K562 (cell line): ENCODE measurements around the gene DNAH1. TPM values are rescaled to one million over a fixed set of nuclear protein-coding genes. Genes with fewer than 3 reads are reported as not detected.

Experiments used
- ATAC-seq: fragments of 200-7000 bp; cut with Tn5 transposase; 3 replicates; pipeline ENCODE4 v1.9.1; 2020; ENCODE audit warnings: moderate library complexity
- BruUV-seq: library from RNA; stranded (reverse); fragments of 400-500 nt; replicated peaks from 2 replicates; lab custom pipeline; 2021; lab: Mats Ljungman, UMichigan
- CTCF ChIA-PET: fragments of 300-600 bp; formaldehyde crosslinking; extraction: SDS; loops from one replicate; lab custom pipeline; 2021; ENCODE audit warnings: low intra/inter-chr PET ratio; lab: Yijun Ruan, JAX
- POLR2A ChIA-PET: fragments of 300-600, 350-650 bp; sonication (Branson Sonifier 250); formaldehyde crosslinking; extraction: SDS; loops from one replicate; lab custom pipeline; 2021; ENCODE audit warnings: antibody characterized with exemption, inconsistent platforms; lab: Yijun Ruan, JAX
- DNase-seq, 4 experiments: peaks; one replicate each; pipeline versions ENCODE4 v3.0.0 to v3.0.0-alpha.2; 2011 to 2018; ENCODE audit warnings: low spot score in 3 of 4, mixed read lengths in 3 of 4; ENCODE audit errors: extremely low read depth in 1 of 4
- FAIRE-seq: peaks from 2 replicates; lab custom pipeline; 2011; peaks lifted over from hg19 to GRCh38; lab: Jason Lieb, UNC
- H2AFZ ChIP-seq: 2 replicates; pipeline ENCODE4 v1.6.0; 2011; ENCODE audit warnings: low read depth, low read length, control low read depth, inconsistent platforms
- H3K27ac ChIP-seq: fragments of 200-600 bp; 3 replicates; pipeline ENCODE4 v1.8.0; 2011; ENCODE audit warnings: low read depth, mild to moderate bottlenecking, control low read depth, inconsistent platforms, low read length, moderate library complexity, mixed read lengths; ENCODE audit errors: extremely low read depth
- H3K27me3 ChIP-seq, 2 experiments: fragments of 300-600 bp in 1 of 2; 2 replicates in 1 of 2; 3 replicates in 1 of 2; pipeline versions ENCODE4 v1.6.0 to v1.8.0; 2011; ENCODE audit warnings: inconsistent platforms in 2 of 2, low read length in 2 of 2, mild to moderate bottlenecking in 1 of 2, mixed read lengths in 1 of 2, moderate library complexity in 1 of 2; ENCODE audit not compliant: control insufficient read depth in 2 of 2, insufficient read depth in 2 of 2
- H3K36me3 ChIP-seq: fragments of 300-600 bp; 3 replicates; pipeline ENCODE4 v1.8.0; 2011; ENCODE audit warnings: mild to moderate bottlenecking, low read length, inconsistent platforms; ENCODE audit not compliant: control insufficient read depth, insufficient read depth
- H3K4me1 ChIP-seq, 2 experiments: fragments of 200-600 bp in 1 of 2; replicated peaks in 1 of 2; 2 replicates in 1 of 2; 3 replicates in 1 of 2; pipeline versions ENCODE4 v1.5.1 to v1.8.0; 2011; ENCODE audit warnings: inconsistent platforms in 2 of 2, low read length in 2 of 2, mild to moderate bottlenecking in 1 of 2, mixed read lengths in 1 of 2, moderate library complexity in 1 of 2; ENCODE audit not compliant: control insufficient read depth in 2 of 2, insufficient read depth in 2 of 2
- H3K4me2 ChIP-seq: 2 replicates; pipeline ENCODE4 v1.6.1; 2011; ENCODE audit warnings: low read length, control low read depth, inconsistent platforms, mixed read lengths; ENCODE audit not compliant: insufficient read depth
- H3K4me3 ChIP-seq: fragments of 200-600 bp; sonication (generic), shearing (Covaris generic); 2 replicates; pipeline ENCODE4 v1.5.1; 2016; ENCODE audit warnings: control low read depth, inconsistent platforms
- H3K79me2 ChIP-seq: fragments of 200-600 bp; 3 replicates; pipeline ENCODE4 v1.8.0; 2011; ENCODE audit warnings: low read length, inconsistent platforms; ENCODE audit not compliant: control insufficient read depth, insufficient read depth
- H3K9ac ChIP-seq, 2 experiments: 2 replicates each; pipeline versions ENCODE4 v1.6.0 to v1.6.1; 2011; ENCODE audit warnings: low read depth in 2 of 2, low read length in 2 of 2, control low read depth in 1 of 2, inconsistent platforms in 1 of 2, mild to moderate bottlenecking in 1 of 2, mixed read lengths in 1 of 2; ENCODE audit not compliant: insufficient read depth in 1 of 2
- H3K9me1 ChIP-seq: one replicate; pipeline ENCODE4 v1.6.0; 2011; ENCODE audit warnings: inconsistent platforms, mild to moderate bottlenecking, low read length, moderate library complexity; ENCODE audit not compliant: control insufficient read depth, insufficient read depth
- H3K9me3 ChIP-seq: replicated peaks from 2 replicates; pipeline ENCODE4 v1.5.1; 2011; ENCODE audit warnings: low read depth, low read length, inconsistent platforms; ENCODE audit not compliant: control insufficient read depth, insufficient read depth
- H4K20me1 ChIP-seq: replicated peaks from 2 replicates; pipeline ENCODE4 v1.6.1; 2011; ENCODE audit warnings: low read length, inconsistent platforms, mixed read lengths; ENCODE audit not compliant: control insufficient read depth, insufficient read depth
- NFYB ChIP-seq: IDR thresholded peaks from 2 replicates; pipeline ENCODE4 v1.6.1; 2011; ENCODE audit warnings: mild to moderate bottlenecking, moderate library complexity; ENCODE audit not compliant: insufficient read length; ENCODE audit errors: extremely low read depth
- SRSF7 ChIP-seq: fragments of 200-400 bp; formaldehyde crosslinking; optimal IDR thresholded peaks from 2 replicates; pipeline ENCODE3; 2017; ENCODE audit warnings: mild to moderate bottlenecking, low read depth, low read length
- WGBS: fragments of 100-300 bp; shearing (Covaris generic); methylation state at CpG from one replicate; pipeline ENCODE4 v1.1.6; 2016; ENCODE audit warnings: low coverage, mixed read lengths; ENCODE audit not compliant: insufficient coverage; ENCODE audit errors: missing lambda C conversion rate; 5-methylcytosine and 5-hydroxymethylcytosine counted together
- in situ Hi-C: fragments of 300-500 bp; cut with MboI; formaldehyde crosslinking; loops from 4 replicates; pipeline ENCODE4 v1.15.0; 2018; ENCODE audit warnings: inconsistent platforms, mixed read lengths
- intact Hi-C: fragments of 100-400 bp; cut with micrococcal nuclease; formaldehyde crosslinking; loops from 2 replicates; pipeline ENCODE4 v1.14.2; 2022
- polyA plus RNA-seq, 8 experiments: library from polyadenylated mRNA; depleted of rRNA in 4 of 8; stranded (reverse) in 5 of 8; unstranded in 3 of 8; fragments of >200 nt; fragmentation: Nextera tagmentation in 2 of 8; fragmentation: Illumina TruSeq in 1 of 8; extraction: Ambion mirVana in 2 of 8; extraction: Trizol in 1 of 8; gene quantifications; 2 replicates each; pipeline versions ENCODE4 v1.2.1 to v1.2.3, GENCODE V29; 2011 to 2014; ENCODE audit warnings: inconsistent platforms in 1 of 8, missing spikeins in 1 of 8
- total RNA-seq, 7 experiments: library from RNA; depleted of rRNA in 6 of 7; stranded (reverse); fragments of >200 nt in 6 of 7; fragmentation: Illumina TruSeq in 2 of 7; extraction: Trizol in 2 of 7; gene quantifications; 2 replicates each; pipeline versions ENCODE4 v1.2.1 to v1.2.3, GENCODE V29; 2011 to 2021; ENCODE audit warnings: low replicate concordance in 1 of 7
- TF ChIP-seq, protein P1 (sequence below), 3 experiments: fragments of 200-800 bp in 1 of 3; sonication (Bioruptor generic) in 1 of 3; sonication (generic) in 1 of 3; formaldehyde crosslinking in 1 of 3; IDR thresholded peaks; 2 replicates each; pipeline versions ENCODE4 v1.6.1 to v1.8.0; 2016 to 2022; ENCODE audit warnings: mild to moderate bottlenecking in 2 of 3, missing compliant biosample characterization in 2 of 3, missing genetic modification characterization in 2 of 3, missing genetic modification reagents in 1 of 3
- TF ChIP-seq, protein P2 (sequence below): fragments of 250-450 bp; sonication (Bioruptor Pico); IDR thresholded peaks from 2 replicates; pipeline ENCODE4 v1.5.0; 2021; ENCODE audit warnings: mild to moderate bottlenecking, borderline replicate concordance
- TF ChIP-seq, protein P3 (sequence below): fragments of 450-650 bp; formaldehyde crosslinking; IDR thresholded peaks from 2 replicates; pipeline ENCODE4 v1.4.0; 2020; ENCODE audit warnings: mild to moderate bottlenecking, moderate library complexity
- TF ChIP-seq, protein P4 (sequence below): sonication (generic); formaldehyde crosslinking; IDR thresholded peaks from 2 replicates; pipeline ENCODE4 v1.8.0; 2023; ENCODE audit warnings: mild to moderate bottlenecking, missing genetic modification reagents

The DNAH1 gene
- total and polyA plus RNA-seq, 9 of the 15 experiments (the other 6 are each of a cell fraction or from before 2014, with no cell fraction given): 0.04 to 0.84 (median 0.50) TPM

DNA sequence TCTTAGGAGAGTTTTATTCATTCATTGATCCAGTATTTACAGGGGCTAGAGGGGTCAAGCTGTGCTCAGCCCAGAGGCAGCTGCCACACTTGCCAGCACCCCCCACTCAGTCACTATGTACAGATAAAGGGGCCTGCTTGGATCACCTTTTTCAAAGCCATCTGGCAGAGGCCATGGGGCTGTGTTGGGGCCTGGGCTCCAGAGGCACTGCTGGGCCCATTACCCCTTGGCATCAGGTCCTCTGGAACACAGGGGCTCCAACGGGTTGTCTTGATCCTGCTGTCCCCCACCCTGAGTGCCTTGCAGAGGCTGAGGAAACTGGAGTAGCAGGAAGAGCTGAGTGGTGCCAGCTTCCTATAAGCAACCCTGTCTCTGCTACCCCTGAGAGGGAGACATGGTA, 84.9 kb downstream of the DNAH1 start:
- H4K20me1 ChIP-seq: no peaks in the 10 kb centered on the region
- no peak overlapping the region for H3K4me3 ChIP-seq
- no peak overlapping the region for H2AFZ ChIP-seq
- TF ChIP-seq, protein P1, sequence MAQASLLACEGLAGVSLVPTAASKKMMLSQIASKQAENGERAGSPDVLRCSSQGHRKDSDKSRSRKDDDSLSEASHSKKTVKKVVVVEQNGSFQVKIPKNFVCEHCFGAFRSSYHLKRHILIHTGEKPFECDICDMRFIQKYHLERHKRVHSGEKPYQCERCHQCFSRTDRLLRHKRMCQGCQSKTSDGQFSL (CRISPR knock-in tag; IDR thresholded peaks at IDR 0.05): no peak
- TF ChIP-seq, protein P1 (tag; IDR thresholded peaks at IDR 0.05): no peak
- TF ChIP-seq, protein P2, sequence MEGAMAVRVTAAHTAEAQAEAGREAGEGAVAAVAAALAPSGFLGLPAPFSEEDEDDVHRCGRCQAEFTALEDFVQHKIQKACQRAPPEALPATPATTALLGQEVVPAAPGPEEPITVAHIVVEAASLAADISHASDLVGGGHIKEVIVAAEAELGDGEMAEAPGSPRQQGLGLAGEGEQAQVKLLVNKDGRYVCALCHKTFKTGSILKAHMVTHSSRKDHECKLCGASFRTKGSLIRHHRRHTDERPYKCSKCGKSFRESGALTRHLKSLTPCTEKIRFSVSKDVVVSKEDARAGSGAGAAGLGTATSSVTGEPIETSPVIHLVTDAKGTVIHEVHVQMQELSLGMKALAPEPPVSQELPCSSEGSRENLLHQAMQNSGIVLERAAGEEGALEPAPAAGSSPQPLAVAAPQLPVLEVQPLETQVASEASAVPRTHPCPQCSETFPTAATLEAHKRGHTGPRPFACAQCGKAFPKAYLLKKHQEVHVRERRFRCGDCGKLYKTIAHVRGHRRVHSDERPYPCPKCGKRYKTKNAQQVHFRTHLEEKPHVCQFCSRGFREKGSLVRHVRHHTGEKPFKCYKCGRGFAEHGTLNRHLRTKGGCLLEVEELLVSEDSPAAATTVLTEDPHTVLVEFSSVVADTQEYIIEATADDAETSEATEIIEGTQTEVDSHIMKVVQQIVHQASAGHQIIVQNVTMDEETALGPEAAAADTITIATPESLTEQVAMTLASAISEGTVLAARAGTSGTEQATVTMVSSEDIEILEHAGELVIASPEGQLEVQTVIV (CRISPR knock-in tag): no peak
- TF ChIP-seq, protein P3, sequence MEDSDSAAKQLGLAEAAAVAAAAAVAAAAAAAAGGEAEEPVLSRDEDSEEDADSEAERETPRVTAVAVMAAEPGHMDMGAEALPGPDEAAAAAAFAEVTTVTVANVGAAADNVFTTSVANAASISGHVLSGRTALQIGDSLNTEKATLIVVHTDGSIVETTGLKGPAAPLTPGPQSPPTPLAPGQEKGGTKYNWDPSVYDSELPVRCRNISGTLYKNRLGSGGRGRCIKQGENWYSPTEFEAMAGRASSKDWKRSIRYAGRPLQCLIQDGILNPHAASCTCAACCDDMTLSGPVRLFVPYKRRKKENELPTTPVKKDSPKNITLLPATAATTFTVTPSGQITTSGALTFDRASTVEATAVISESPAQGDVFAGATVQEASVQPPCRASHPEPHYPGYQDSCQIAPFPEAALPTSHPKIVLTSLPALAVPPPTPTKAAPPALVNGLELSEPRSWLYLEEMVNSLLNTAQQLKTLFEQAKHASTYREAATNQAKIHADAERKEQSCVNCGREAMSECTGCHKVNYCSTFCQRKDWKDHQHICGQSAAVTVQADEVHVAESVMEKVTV: no peak
- TF ChIP-seq SRSF7: no peak
- TF ChIP-seq, protein P4, sequence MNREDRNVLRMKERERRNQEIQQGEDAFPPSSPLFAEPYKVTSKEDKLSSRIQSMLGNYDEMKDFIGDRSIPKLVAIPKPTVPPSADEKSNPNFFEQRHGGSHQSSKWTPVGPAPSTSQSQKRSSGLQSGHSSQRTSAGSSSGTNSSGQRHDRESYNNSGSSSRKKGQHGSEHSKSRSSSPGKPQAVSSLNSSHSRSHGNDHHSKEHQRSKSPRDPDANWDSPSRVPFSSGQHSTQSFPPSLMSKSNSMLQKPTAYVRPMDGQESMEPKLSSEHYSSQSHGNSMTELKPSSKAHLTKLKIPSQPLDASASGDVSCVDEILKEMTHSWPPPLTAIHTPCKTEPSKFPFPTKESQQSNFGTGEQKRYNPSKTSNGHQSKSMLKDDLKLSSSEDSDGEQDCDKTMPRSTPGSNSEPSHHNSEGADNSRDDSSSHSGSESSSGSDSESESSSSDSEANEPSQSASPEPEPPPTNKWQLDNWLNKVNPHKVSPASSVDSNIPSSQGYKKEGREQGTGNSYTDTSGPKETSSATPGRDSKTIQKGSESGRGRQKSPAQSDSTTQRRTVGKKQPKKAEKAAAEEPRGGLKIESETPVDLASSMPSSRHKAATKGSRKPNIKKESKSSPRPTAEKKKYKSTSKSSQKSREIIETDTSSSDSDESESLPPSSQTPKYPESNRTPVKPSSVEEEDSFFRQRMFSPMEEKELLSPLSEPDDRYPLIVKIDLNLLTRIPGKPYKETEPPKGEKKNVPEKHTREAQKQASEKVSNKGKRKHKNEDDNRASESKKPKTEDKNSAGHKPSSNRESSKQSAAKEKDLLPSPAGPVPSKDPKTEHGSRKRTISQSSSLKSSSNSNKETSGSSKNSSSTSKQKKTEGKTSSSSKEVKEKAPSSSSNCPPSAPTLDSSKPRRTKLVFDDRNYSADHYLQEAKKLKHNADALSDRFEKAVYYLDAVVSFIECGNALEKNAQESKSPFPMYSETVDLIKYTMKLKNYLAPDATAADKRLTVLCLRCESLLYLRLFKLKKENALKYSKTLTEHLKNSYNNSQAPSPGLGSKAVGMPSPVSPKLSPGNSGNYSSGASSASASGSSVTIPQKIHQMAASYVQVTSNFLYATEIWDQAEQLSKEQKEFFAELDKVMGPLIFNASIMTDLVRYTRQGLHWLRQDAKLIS (CRISPR knock-in tag): no peak
- TF ChIP-seq NFYB: no peak
- peak overlapping the region in 1 of 2 experiments; percentile 67; a peak in 2 of 4 replicates for H3K9ac ChIP-seq
- H3K4me2 ChIP-seq: no peak overlapping the region
- ATAC-seq: peak; percentile 32
- CTCF ChIA-PET: no interaction called here
- WGBS: no CpG with 5 or more reads among the region's 1 CpG
- no peak for FAIRE-seq
- in situ Hi-C loops: no loop called here
- H3K9me3 ChIP-seq: no peaks in the 10 kb centered on the region
- H3K27me3 ChIP-seq: no peaks in the 10 kb centered on the region
- intact Hi-C loops: no loop called here
- DNase-seq: no peak
- POLR2A ChIA-PET: interaction anchor here (2.1 kb wide), 1 partner anchor 12 kb away, joined by 9 read pairs; no protein-coding TSS in a partner anchor
- BruUV-seq: no TSS peak
- no peak overlapping the region for H3K27ac ChIP-seq
- H3K4me1 ChIP-seq: peaks cover 7 to 22% of the 10 kb centered on the region in 2 experiments; a peak in 4 of 5 replicates
- no peaks in the 10 kb centered on the region for H3K79me2 ChIP-seq
- peaks cover 3% of the 10 kb centered on the region for H3K9me1 ChIP-seq
- peaks cover 48% of the 10 kb centered on the region; the same call in 1 of the 3 replicates for H3K36me3 ChIP-seq
